VCaP (cell line): Measurements from ENCODE around the gene HDAC4.

Source experiments
- H3K27ac ChIP-seq: fragments of 450-650 bp; 2 replicates; pipeline ENCODE4 v1.5.1; 2017
- TF ChIP-seq, protein P1 (sequence below): fragments of 450-650 bp; conservative IDR thresholded peaks from 2 replicates; pipeline ENCODE4 v1.5.1; 2017; ENCODE audit warnings: mild to moderate bottlenecking, moderate library complexity

HDAC4 gene

DNA sequence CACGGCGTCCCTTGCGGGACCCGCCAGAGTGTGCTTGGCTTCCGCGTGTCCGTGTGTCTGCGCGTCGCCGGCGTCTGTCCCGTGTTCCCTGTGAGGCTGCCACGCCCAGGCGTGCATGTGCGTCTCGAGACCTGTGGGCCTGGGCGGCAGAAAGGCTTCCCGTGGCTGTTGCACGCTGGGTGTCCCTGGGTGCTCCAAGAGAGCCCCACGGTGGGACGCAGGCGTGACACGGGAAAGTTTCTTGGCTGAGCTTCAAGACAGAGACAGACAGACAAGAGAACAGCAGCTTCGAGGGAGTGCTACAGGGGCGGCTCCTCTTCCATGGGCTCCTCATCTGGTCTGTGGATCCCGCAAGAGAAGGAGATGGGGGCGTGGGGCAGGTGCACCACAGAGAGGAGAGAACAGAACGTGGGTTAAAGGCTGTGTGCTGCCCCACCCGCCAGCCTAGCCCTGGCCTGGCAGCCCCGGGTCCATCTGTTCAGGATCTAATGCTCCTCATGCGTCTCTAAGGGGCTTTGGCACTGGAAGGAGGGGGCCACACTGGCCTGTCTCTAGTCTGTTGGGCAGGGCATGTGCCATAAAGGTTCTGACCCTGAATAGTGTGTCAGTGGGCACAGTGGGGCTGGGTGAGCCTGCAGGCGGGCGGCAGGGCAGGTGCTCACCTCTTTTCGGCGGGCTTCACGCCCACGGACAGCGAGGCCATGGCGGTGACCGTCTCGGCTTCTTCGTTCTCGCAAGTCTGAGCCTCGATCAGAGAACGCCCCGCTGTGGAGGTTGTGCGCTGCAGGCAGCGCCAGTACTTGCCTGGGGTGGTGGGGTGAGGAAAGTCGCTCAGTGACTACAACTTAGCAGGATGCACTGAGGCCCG is 347.8 kb downstream of the HDAC4 start:
- TF ChIP-seq, protein P1, sequence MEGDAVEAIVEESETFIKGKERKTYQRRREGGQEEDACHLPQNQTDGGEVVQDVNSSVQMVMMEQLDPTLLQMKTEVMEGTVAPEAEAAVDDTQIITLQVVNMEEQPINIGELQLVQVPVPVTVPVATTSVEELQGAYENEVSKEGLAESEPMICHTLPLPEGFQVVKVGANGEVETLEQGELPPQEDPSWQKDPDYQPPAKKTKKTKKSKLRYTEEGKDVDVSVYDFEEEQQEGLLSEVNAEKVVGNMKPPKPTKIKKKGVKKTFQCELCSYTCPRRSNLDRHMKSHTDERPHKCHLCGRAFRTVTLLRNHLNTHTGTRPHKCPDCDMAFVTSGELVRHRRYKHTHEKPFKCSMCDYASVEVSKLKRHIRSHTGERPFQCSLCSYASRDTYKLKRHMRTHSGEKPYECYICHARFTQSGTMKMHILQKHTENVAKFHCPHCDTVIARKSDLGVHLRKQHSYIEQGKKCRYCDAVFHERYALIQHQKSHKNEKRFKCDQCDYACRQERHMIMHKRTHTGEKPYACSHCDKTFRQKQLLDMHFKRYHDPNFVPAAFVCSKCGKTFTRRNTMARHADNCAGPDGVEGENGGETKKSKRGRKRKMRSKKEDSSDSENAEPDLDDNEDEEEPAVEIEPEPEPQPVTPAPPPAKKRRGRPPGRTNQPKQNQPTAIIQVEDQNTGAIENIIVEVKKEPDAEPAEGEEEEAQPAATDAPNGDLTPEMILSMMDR: no peak
- H3K27ac ChIP-seq: peak overlapping the region; percentile 38

DNA sequence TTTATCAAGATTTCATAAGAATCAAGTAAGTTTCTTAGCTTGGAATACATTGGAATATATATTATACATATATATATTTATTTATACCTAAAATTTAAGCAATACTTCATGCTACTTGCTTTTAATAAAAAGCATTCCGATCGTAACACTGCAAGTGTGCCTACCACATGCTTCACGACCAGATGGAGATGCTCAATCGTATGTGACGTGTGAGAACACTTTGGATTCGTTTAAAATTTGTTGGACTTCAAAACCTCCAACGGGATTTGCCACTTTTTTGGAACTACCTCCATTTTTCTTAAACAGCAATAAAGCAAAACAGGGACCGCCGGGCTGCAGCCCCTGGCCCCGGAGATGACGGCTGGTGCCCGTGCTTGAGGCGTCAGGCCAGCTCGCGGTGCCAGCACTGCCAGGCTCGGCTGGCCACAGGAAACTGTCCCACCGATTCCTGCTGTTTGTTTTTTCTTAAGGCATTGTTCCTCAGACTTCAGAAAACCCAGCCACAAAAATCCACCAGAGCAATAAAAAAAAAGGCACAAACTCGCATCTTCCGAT is 348.9 kb downstream of the HDAC4 start:
- peak overlapping the region; percentile 38 for H3K27ac ChIP-seq
- TF ChIP-seq, protein P1: no peak

DNA sequence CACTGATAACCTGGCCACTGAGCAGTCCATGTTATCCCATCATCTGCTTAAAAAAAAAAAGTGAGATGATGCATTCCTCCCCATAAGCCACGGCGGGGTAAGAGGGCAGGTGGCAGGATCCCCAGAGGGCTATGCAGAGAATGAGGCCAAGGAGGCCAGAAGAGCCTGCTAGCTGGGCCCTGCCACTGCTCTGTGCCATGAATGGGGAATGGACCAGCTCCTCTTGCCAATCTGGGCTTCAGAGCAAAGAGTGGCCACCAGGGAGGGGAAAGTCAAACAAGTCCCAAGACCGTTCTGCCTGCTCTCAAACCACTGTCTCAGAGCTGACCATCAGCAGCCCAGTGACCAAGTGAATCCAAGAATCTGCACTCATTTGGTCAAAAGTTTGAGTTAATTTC is 350.6 kb downstream of the HDAC4 start:
- TF ChIP-seq, protein P1: no peak
- no peak overlapping the region for H3K27ac ChIP-seq

DNA sequence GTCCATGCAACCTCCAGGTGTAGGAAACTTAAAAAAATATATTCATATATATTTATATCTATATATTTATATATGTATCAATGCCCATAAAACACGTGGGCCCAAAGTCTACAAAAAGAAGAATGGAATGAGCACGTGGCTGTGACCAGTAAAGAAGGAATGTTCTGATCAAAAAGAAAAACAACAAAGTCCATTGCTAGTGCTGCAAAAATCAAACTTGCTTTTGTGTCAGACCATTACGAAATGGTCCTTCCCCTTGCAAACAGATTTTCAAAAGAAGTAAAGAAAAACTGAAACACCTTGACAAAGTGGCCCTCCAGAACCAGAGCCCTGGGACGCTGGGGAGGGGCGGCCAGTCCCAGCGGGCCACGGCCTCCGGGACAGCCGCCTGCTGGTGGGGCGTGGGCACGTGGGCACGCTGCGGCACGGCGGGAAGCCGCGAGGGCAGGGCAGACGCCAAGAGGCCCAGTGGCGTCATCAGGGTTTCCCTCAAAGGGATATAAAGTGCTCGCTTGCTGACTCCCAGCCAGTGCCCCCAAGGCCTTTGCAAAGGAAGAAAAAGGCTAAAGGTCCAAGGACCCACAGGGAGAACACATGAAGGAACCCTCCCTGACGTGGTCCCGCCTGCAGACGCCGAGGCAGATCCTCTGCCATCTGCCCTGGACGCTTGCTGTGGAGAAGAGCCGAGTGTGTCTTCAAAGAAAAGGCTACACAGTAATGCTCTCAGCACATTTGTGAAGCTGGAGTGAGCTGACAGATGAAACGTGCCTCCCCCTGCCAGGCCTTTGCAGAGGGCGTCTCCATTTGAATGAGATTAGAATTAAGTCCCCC is 351.2 kb downstream of the HDAC4 start:
- no peak overlapping the region for H3K27ac ChIP-seq
- TF ChIP-seq, protein P1: no peak

DNA sequence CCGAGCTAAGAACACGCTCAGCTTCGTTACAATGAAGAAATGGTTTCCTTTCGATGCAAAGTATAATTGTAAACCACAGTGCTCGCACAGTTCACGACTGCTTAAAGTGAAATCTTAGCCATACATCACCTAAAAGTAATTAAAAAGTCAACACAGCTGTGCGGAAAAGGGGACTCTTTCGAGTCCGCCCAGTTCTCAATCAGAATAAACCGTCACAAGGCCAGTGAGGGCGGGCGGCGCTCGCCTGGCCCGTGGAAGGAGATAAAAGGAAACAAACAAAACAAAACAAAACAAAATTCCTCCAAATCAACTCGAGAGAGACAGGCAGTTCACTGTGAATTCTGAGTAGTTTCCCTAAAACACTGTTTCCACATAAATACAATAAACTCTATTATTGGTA is 352.1 kb downstream of the HDAC4 start:
- TF ChIP-seq, protein P1: no peak
- no peak overlapping the region for H3K27ac ChIP-seq

DNA sequence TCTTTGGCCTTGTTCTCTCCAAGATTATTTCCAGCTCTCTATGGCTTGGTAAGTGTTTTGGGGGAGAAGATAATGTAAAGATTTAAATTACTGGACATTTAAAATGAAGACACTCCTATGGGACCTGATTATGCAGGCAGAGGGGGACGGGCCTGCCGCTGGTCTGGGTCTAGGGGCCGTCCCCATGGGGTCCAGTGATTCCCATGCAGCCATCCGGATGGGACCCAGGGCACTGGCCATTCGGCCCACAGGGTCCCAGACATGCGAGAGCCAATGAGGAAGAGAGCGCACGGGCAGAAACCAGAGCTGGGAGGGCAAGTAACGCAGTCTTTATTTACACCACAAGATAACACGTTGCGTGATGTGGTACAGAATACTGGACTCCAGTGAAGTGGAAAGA is 353.0 kb downstream of the HDAC4 start:
- TF ChIP-seq, protein P1: no peak

DNA sequence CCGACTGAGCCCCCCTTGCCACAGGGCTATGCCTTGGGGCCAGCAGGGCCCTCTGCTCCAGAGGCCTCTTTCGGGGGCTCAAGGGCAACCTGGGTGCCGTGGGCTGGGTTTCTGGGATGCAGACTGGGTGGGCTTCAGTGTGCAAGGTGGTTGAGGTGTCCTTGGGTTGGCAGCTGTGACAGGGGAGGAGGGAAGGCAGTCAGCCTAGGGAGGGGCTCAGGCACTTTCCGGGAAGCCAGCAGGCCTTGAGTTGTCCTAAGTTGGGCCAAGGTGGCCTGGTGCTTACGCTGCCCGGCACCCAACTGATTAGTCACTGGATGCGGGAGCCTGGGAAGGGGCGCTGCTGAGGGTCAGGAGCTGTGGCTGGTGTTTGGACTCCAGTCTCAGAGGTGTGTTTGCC is 353.4 kb downstream of the HDAC4 start:
- TF ChIP-seq, protein P1: no peak
- H3K27ac ChIP-seq: no peak overlapping the region

More for the DNA sequence above, 353.0 kb downstream of the HDAC4 start:
- H3K27ac ChIP-seq: no peak overlapping the region
